Endodermal cell (in vitro differentiated cells): ENCODE data around the gene PLD5. TPM values are rescaled to one million over a fixed set of nuclear protein-coding genes. Genes with fewer than 3 reads are reported as not detected.

ENCODE experiments used
- DNase-seq: peaks from one replicate; pipeline ENCODE4 v3.0.0-alpha.2; 2017
- H3K27ac ChIP-seq: 2 replicates; pipeline ENCODE4 v1.5.1; 2013; ENCODE audit warnings: mild to moderate bottlenecking, low read depth, low read length, moderate library complexity
- H3K27me3 ChIP-seq: 2 replicates; pipeline ENCODE4 v1.6.1; 2013; ENCODE audit warnings: mild to moderate bottlenecking, low read length, moderate library complexity; ENCODE audit not compliant: insufficient read depth, control insufficient read depth, poor library complexity, severe bottlenecking
- H3K36me3 ChIP-seq: 2 replicates; pipeline ENCODE4 v1.7.0; 2013; ENCODE audit warnings: mild to moderate bottlenecking, low read length, moderate library complexity; ENCODE audit not compliant: control insufficient read depth, insufficient read depth
- H3K4me1 ChIP-seq: one replicate; pipeline ENCODE4 v1.7.0; 2013; ENCODE audit warnings: low read length; ENCODE audit not compliant: control insufficient read depth, insufficient read depth
- H3K4me3 ChIP-seq: 2 replicates; pipeline ENCODE4 v1.5.1; 2013; ENCODE audit warnings: mild to moderate bottlenecking, low read length, moderate library complexity
- H3K9ac ChIP-seq: 2 replicates; pipeline ENCODE4 v1.6.1; 2013; ENCODE audit warnings: mild to moderate bottlenecking, low read length, moderate library complexity; ENCODE audit not compliant: poor library complexity, severe bottlenecking; ENCODE audit errors: extremely low read depth
- H3K9me3 ChIP-seq: 2 replicates; pipeline ENCODE4 v1.6.1; 2013; ENCODE audit warnings: mild to moderate bottlenecking, low read length, moderate library complexity; ENCODE audit not compliant: control insufficient read depth
- H3K27ac Mint-ChIP-seq: 2 replicates; pipeline ENCODE4 v1.8.0; 2020; ENCODE audit warnings: mixed read lengths
- H3K27me3 Mint-ChIP-seq: 2 replicates; pipeline ENCODE4 v1.8.0; 2021; ENCODE audit warnings: mild to moderate bottlenecking, mixed read lengths; ENCODE audit not compliant: insufficient read depth
- H3K36me3 Mint-ChIP-seq: 2 replicates; pipeline ENCODE4 v1.8.0; 2020; ENCODE audit warnings: low read depth, mixed read lengths
- H3K4me1 Mint-ChIP-seq: 2 replicates; pipeline ENCODE4 v1.8.0; 2020; ENCODE audit warnings: mixed read lengths
- H3K4me3 Mint-ChIP-seq: 2 replicates; pipeline ENCODE4 v1.8.0; 2020; ENCODE audit warnings: mild to moderate bottlenecking, moderate library complexity, mixed read lengths
- H3K9me3 Mint-ChIP-seq: 2 replicates; pipeline ENCODE4 v1.8.0; 2020; ENCODE audit warnings: mild to moderate bottlenecking, mixed read lengths
- CTCF ChIP-seq: fragments of 200-600 bp; sonication (generic); conservative IDR thresholded peaks from 2 replicates; pipeline ENCODE4 v1.5.0; 2021; ENCODE audit warnings: antibody characterized with exemption, mild to moderate bottlenecking
- WGBS, 2 experiments: methylation state at CpG; one replicate each; pipeline versions ENCODE4 v1.1.5 to v1.1.7; 2013; ENCODE audit warnings: missing lambda C conversion rate in 2 of 2, mixed read lengths in 1 of 2; ENCODE audit not compliant: insufficient coverage in 1 of 2, insufficient read length in 1 of 2; 5-methylcytosine and 5-hydroxymethylcytosine counted together
- total RNA-seq, 2 donors: library from RNA; stranded (reverse); fragmentation: NEBNext Ultra II Directional in 1 of 2; extraction: Animal tissue kit (Norgen Biotek cat#: 25700) in 1 of 2; gene quantifications; 2 replicates in 1 of 2; 3 replicates in 1 of 2; pipeline ENCODE4 v1.2.1, GENCODE V29; 2021

The PLD5 gene
- total RNA-seq, 2 donors from 2014 or later: 0.66 to 2.7 TPM

- no peak overlapping the region for H3K27ac ChIP-seq
- H3K9ac ChIP-seq: no peak overlapping the region
- peaks cover 6% of the 10 kb centered on the region for H3K4me1 Mint-ChIP-seq
- peaks cover 3% of the 10 kb centered on the region for H3K9me3 ChIP-seq
- no peak overlapping the region for H3K4me3 ChIP-seq
- H3K9me3 Mint-ChIP-seq: peaks cover 6% of the 10 kb centered on the region
- H3K36me3 ChIP-seq: no peaks in the 10 kb centered on the region
- H3K4me3 Mint-ChIP-seq: no peak overlapping the region
- no peak for DNase-seq
- H3K27me3 ChIP-seq: no peaks in the 10 kb centered on the region
- no peaks in the 10 kb centered on the region for H3K36me3 Mint-ChIP-seq
- H3K4me1 ChIP-seq: no peaks in the 10 kb centered on the region
- no peak for TF ChIP-seq CTCF
- H3K27me3 Mint-ChIP-seq: no peaks in the 10 kb centered on the region
- no peak overlapping the region for H3K27ac Mint-ChIP-seq
These were observed 112.6 kb downstream of the PLD5 start for GRCh38 chr1:242411901-242412300.

GRCh38 chr1:242405947-242406346 is 118.5 kb downstream of the PLD5 start:
- no peaks in the 10 kb centered on the region for H3K36me3 ChIP-seq
- no peak for TF ChIP-seq CTCF
- H3K4me1 ChIP-seq: no peaks in the 10 kb centered on the region
- no peaks in the 10 kb centered on the region for H3K27me3 ChIP-seq
- H3K4me1 Mint-ChIP-seq: no peaks in the 10 kb centered on the region
- H3K36me3 Mint-ChIP-seq: no peaks in the 10 kb centered on the region
- 84% methylated on average over 2 of the region's 2 CpGs; no CpG with 5 or more reads in 1 of the 2 experiments for WGBS, 2 experiments
- peaks cover 3% of the 10 kb centered on the region for H3K9me3 ChIP-seq
- H3K27ac ChIP-seq: no peak overlapping the region
- peaks cover 6% of the 10 kb centered on the region for H3K9me3 Mint-ChIP-seq
- no peak overlapping the region for H3K4me3 ChIP-seq
- no peak overlapping the region for H3K9ac ChIP-seq
- H3K4me3 Mint-ChIP-seq: no peak overlapping the region
- no peak overlapping the region for H3K27ac Mint-ChIP-seq
- DNase-seq: no peak
- H3K27me3 Mint-ChIP-seq: no peaks in the 10 kb centered on the region

GRCh38 chr1:242404296-242404695 is 120.2 kb downstream of the PLD5 start:
- H3K27me3 ChIP-seq: no peaks in the 10 kb centered on the region
- no peak overlapping the region for H3K27ac Mint-ChIP-seq
- H3K4me1 ChIP-seq: no peaks in the 10 kb centered on the region
- H3K4me1 Mint-ChIP-seq: no peaks in the 10 kb centered on the region
- H3K4me3 ChIP-seq: no peak overlapping the region
- 94 to 98% methylated on average over 5 of the region's 5 CpGs for WGBS, 2 experiments
- no peak for TF ChIP-seq CTCF
- H3K4me3 Mint-ChIP-seq: no peak overlapping the region
- no peak overlapping the region for H3K27ac ChIP-seq
- DNase-seq: no peak
- H3K9me3 ChIP-seq: peaks cover 3% of the 10 kb centered on the region
- no peaks in the 10 kb centered on the region for H3K36me3 Mint-ChIP-seq
- H3K9ac ChIP-seq: no peak overlapping the region
- H3K36me3 ChIP-seq: no peaks in the 10 kb centered on the region
- H3K27me3 Mint-ChIP-seq: no peaks in the 10 kb centered on the region
- peaks cover 6% of the 10 kb centered on the region for H3K9me3 Mint-ChIP-seq
